H9 (cell line): ENCODE data around the gene MORN5. TPM values are rescaled to one million over a fixed set of nuclear protein-coding genes. Genes with fewer than 3 reads are reported as not detected.
A peak's percentile ranks its signal among the peaks of the same experiment; 100 is the strongest.

Experiments used
- DNase-seq: peaks from one replicate; pipeline ENCODE4 v3.0.0-alpha.2; 2017
- H2AFZ ChIP-seq: one replicate; pipeline ENCODE4 v1.6.1; 2013; ENCODE audit warnings: mild to moderate bottlenecking, low read length, control low read depth, moderate library complexity
- H2AK5ac ChIP-seq: 2 replicates; pipeline ENCODE4 v1.6.1; 2013; ENCODE audit warnings: low read length, control low read depth, mixed read lengths; ENCODE audit not compliant: insufficient read length
- H2BK120ac ChIP-seq: one replicate; pipeline ENCODE4 v1.6.1; 2013; ENCODE audit warnings: low read depth, mild to moderate bottlenecking, low read length, control low read depth, inconsistent platforms; ENCODE audit not compliant: poor library complexity, severe bottlenecking
- H2BK12ac ChIP-seq: 2 replicates; pipeline ENCODE4 v1.6.1; 2013; ENCODE audit warnings: low read length, control low read depth, mixed read lengths, low read depth; ENCODE audit not compliant: insufficient read length
- H2BK15ac ChIP-seq: 2 replicates; pipeline ENCODE4 v1.6.1; 2013; ENCODE audit warnings: low read depth, low read length, control low read depth
- H2BK20ac ChIP-seq: one replicate; pipeline ENCODE4 v1.6.1; 2013; ENCODE audit warnings: low read depth, mild to moderate bottlenecking, low read length, control low read depth, inconsistent platforms; ENCODE audit not compliant: poor library complexity, severe bottlenecking
- H2BK5ac ChIP-seq: 2 replicates; pipeline ENCODE4 v1.6.1; 2013; ENCODE audit warnings: low read length, control low read depth, mixed read lengths; ENCODE audit not compliant: insufficient read length
- H3K14ac ChIP-seq: 2 replicates; pipeline ENCODE4 v1.6.1; 2013; ENCODE audit warnings: low read length, control low read depth; ENCODE audit not compliant: insufficient read depth
- H3K18ac ChIP-seq: 2 replicates; pipeline ENCODE4 v1.6.1; 2013; ENCODE audit warnings: low read depth, mild to moderate bottlenecking, mixed read lengths, low read length, control low read depth; ENCODE audit not compliant: insufficient read length
- H3K23ac ChIP-seq: 2 replicates; pipeline ENCODE4 v1.6.1; 2013; ENCODE audit warnings: low read length, control low read depth, mixed read lengths, low read depth; ENCODE audit not compliant: insufficient read length
- H3K23me2 ChIP-seq: 2 replicates; pipeline ENCODE4 v1.6.1; 2013; ENCODE audit warnings: low read depth, mild to moderate bottlenecking, mixed read lengths, low read length, control low read depth; ENCODE audit not compliant: insufficient read length, poor library complexity, severe bottlenecking
- H3K27ac ChIP-seq: 2 replicates; pipeline ENCODE4 v1.5.1; 2013; ENCODE audit warnings: low read length, control low read depth, mixed read lengths, low read depth; ENCODE audit not compliant: insufficient read length
- H3K27me3 ChIP-seq: 2 replicates; pipeline ENCODE4 v1.6.1; 2013; ENCODE audit warnings: low read length, control low read depth, inconsistent platforms; ENCODE audit not compliant: insufficient read depth
- H3K4ac ChIP-seq: 2 replicates; pipeline ENCODE4 v1.6.1; 2013; ENCODE audit warnings: low read depth, mild to moderate bottlenecking, control low read depth, inconsistent platforms, low read length, moderate library complexity
- H3K4me1 ChIP-seq: 2 replicates; pipeline ENCODE4 v1.6.1; 2013; ENCODE audit warnings: low read length, control low read depth, inconsistent platforms; ENCODE audit not compliant: insufficient read depth
- H3K4me2 ChIP-seq: 2 replicates; pipeline ENCODE4 v1.6.1; 2013; ENCODE audit warnings: low read length, control low read depth, mixed read lengths; ENCODE audit not compliant: insufficient read length, insufficient read depth
- H3K56ac ChIP-seq: 2 replicates; pipeline ENCODE4 v1.6.1; 2013; ENCODE audit warnings: low read depth, mild to moderate bottlenecking, mixed read lengths, low read length, control low read depth; ENCODE audit not compliant: insufficient read length
- H3K79me1 ChIP-seq: 2 replicates; pipeline ENCODE4 v1.6.1; 2013; ENCODE audit warnings: low read depth, mild to moderate bottlenecking, moderate library complexity, low read length, control low read depth, inconsistent platforms; ENCODE audit not compliant: insufficient read depth, poor library complexity, severe bottlenecking
- H3K79me2 ChIP-seq: 2 replicates; pipeline ENCODE4 v1.6.1; 2013; ENCODE audit warnings: low read length, control low read depth, inconsistent platforms; ENCODE audit not compliant: insufficient read depth
- H3K9ac ChIP-seq: 2 replicates; pipeline ENCODE4 v1.6.1; 2013; ENCODE audit warnings: low read length, control low read depth, mixed read lengths; ENCODE audit not compliant: insufficient read length; ENCODE audit errors: extremely low read depth
- H3K9me3 ChIP-seq: one replicate; pipeline ENCODE4 v1.6.1; 2013; ENCODE audit warnings: low read depth, low read length, inconsistent platforms; ENCODE audit not compliant: control insufficient read depth
- H3T11ph ChIP-seq: one replicate; pipeline ENCODE4 v1.6.1; 2013; ENCODE audit warnings: mild to moderate bottlenecking, low read length, control low read depth, inconsistent platforms
- H4K20me1 ChIP-seq: one replicate; pipeline ENCODE4 v1.6.1; 2013; ENCODE audit not compliant: control insufficient read depth, insufficient read length, insufficient read depth
- H4K5ac ChIP-seq: 2 replicates; pipeline ENCODE4 v1.6.1; 2013; ENCODE audit warnings: low read depth, mild to moderate bottlenecking, mixed read lengths, low read length, control low read depth; ENCODE audit not compliant: insufficient read length
- H4K8ac ChIP-seq: replicated peaks from 2 replicates; pipeline ENCODE4 v1.6.1; 2013; ENCODE audit warnings: low read length, control low read depth, mixed read lengths, low read depth; ENCODE audit not compliant: insufficient read length
- H4K91ac ChIP-seq: 2 replicates; pipeline ENCODE4 v1.6.1; 2013; ENCODE audit warnings: low read depth, mild to moderate bottlenecking, moderate library complexity, mixed read lengths, low read length, control low read depth; ENCODE audit not compliant: insufficient read length
- H3K27ac Mint-ChIP-seq, 3 experiments: 2 replicates in 2 of 3; 3 replicates in 1 of 3; pipeline ENCODE4 v1.8.0; 2020 to 2021; ENCODE audit warnings: mixed read lengths in 3 of 3, mild to moderate bottlenecking in 1 of 3, moderate library complexity in 1 of 3
- H3K27me3 Mint-ChIP-seq: 2 replicates; pipeline ENCODE4 v1.8.0; 2021; ENCODE audit warnings: low read depth, mild to moderate bottlenecking, moderate library complexity, mixed read lengths
- H3K36me3 Mint-ChIP-seq, 3 experiments: 2 replicates in 2 of 3; 3 replicates in 1 of 3; pipeline ENCODE4 v1.8.0; 2020 to 2021; ENCODE audit warnings: low read depth in 3 of 3, mixed read lengths in 3 of 3; ENCODE audit not compliant: insufficient read depth in 1 of 3
- H3K4me1 Mint-ChIP-seq, 2 experiments: 2 replicates each; pipeline ENCODE4 v1.8.0; 2020; ENCODE audit warnings: mixed read lengths in 2 of 2
- H3K4me3 Mint-ChIP-seq, 2 experiments: 2 replicates in 1 of 2; 3 replicates in 1 of 2; pipeline ENCODE4 v1.8.0; 2020 to 2021; ENCODE audit warnings: mild to moderate bottlenecking in 2 of 2, mixed read lengths in 2 of 2, moderate library complexity in 1 of 2
- H3K9me3 Mint-ChIP-seq, 2 experiments: 2 replicates in 1 of 2; 3 replicates in 1 of 2; pipeline ENCODE4 v1.8.0; 2020; ENCODE audit warnings: mild to moderate bottlenecking in 2 of 2, mixed read lengths in 2 of 2, moderate library complexity in 1 of 2
- WGBS: extraction: QIAGEN DNeasy Blood & Tissue Kit; methylation state at CpG from one replicate; pipeline ENCODE4 v1.1.7; 2013; ENCODE audit warnings: missing lambda C conversion rate, low lambda C conversion rate, mixed read lengths; ENCODE audit not compliant: insufficient read length; ENCODE audit errors: extremely low coverage; 5-methylcytosine and 5-hydroxymethylcytosine counted together
- total RNA-seq: library from RNA; stranded (reverse); gene quantifications from 2 replicates; pipeline ENCODE4 v1.2.1, GENCODE V29; 2021
- TF ChIP-seq, protein P1 (sequence below): fragments of 200-600 bp; sonication (generic); conservative IDR thresholded peaks from 3 replicates; pipeline ENCODE4 v1.8.0; 2021; ENCODE audit warnings: antibody characterized with exemption, mild to moderate bottlenecking

MORN5 gene
- total RNA-seq, 1 experiment from 2014 or later, result not detected

DNA sequence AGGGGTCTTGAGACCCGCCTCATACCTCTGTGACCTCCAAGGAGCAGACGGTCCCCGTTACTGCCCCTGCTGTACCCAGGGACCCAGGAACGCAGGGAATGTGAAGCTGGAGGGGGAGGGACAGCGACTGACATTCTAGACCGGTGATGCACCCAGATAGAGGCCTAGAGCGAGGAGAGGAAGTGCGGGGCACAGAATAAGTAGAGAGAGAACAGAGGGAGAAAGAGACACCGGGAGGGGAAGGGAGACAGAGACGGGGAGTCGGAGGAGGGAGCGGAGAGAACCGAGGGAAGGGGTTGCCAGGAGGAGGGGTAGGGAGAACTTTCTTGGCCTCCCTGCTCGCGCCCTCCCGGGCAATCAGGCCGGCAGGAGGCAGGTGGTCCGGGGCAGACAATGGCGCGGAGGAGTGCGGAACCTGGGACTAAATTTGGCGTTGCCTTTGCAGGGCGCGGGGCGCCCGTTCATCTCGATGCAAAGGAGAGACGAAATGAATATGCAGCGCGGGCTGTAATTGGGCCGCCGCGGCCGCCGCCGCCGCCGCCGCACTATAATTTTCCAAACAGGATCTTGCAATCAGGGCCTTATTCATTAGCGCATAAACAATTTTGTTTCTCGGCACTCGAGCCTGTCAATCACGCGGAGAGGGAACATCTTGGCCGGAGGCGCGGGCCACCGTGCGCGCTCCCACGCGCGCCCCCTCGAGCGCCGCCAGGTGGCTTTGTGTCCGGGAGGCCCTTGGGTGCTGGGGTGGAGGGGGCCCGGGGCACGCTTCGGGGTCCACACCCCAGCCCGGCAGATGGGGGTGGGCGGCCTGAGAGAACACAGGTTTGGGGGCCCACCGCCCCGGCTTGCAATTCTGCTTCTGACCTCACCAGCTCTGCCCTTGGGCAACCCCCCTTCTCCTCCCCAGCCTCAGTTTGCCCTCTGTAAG, 33.1 kb upstream of the MORN5 start:
- H3K18ac ChIP-seq, result peak overlapping the region; percentile 15
- H3T11ph ChIP-seq, result no peak overlapping the region
- peaks cover 9% of the 10 kb centered on the region for H3K23me2 ChIP-seq
- H2BK12ac ChIP-seq, result no peak overlapping the region
- no peaks in the 10 kb centered on the region for H3K79me1 ChIP-seq
- no peak overlapping the region for H3K9ac ChIP-seq
- TF ChIP-seq, protein P1, sequence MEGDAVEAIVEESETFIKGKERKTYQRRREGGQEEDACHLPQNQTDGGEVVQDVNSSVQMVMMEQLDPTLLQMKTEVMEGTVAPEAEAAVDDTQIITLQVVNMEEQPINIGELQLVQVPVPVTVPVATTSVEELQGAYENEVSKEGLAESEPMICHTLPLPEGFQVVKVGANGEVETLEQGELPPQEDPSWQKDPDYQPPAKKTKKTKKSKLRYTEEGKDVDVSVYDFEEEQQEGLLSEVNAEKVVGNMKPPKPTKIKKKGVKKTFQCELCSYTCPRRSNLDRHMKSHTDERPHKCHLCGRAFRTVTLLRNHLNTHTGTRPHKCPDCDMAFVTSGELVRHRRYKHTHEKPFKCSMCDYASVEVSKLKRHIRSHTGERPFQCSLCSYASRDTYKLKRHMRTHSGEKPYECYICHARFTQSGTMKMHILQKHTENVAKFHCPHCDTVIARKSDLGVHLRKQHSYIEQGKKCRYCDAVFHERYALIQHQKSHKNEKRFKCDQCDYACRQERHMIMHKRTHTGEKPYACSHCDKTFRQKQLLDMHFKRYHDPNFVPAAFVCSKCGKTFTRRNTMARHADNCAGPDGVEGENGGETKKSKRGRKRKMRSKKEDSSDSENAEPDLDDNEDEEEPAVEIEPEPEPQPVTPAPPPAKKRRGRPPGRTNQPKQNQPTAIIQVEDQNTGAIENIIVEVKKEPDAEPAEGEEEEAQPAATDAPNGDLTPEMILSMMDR, result peak; percentile 29; the same call in 1 of the 3 replicates
- peaks cover 2% of the 10 kb centered on the region; the same call in 1 of the 2 replicates for H3K4me1 ChIP-seq
- H4K5ac ChIP-seq, result no peak overlapping the region
- peak overlapping the region; percentile 66 for H3K4me2 ChIP-seq
- no peak overlapping the region for H2AFZ ChIP-seq
- Mint-ChIP-seq H3K27ac (no peak overlapping the region), H3K27me3 (peaks cover 53% of the 10 kb centered on the region), H3K4me3 (peak overlapping the region; percentile 67 to 84), H3K4me1 (peaks cover 28 to 33% of the 10 kb centered on the region in 2 experiments), H3K36me3 (no peaks in the 10 kb centered on the region), H3K9me3 (no peaks in the 10 kb centered on the region)
- H3K4ac ChIP-seq, result no peak overlapping the region
- peak; percentile 71 for DNase-seq
- no peak overlapping the region for H2BK120ac ChIP-seq
- H3K79me2 ChIP-seq, result no peaks in the 10 kb centered on the region
- H4K20me1 ChIP-seq, result no peaks in the 10 kb centered on the region
- peaks cover 3% of the 10 kb centered on the region; the same call in 1 of the 2 replicates for H3K27me3 ChIP-seq
- H3K9me3 ChIP-seq, result no peaks in the 10 kb centered on the region
- H3K27ac ChIP-seq, result no peak overlapping the region
- no peak overlapping the region for H4K8ac ChIP-seq
- no peak overlapping the region for H2BK15ac ChIP-seq
- no peak overlapping the region for H2BK20ac ChIP-seq
- H2AK5ac ChIP-seq, result no peak overlapping the region
- H2BK5ac ChIP-seq, result no peak overlapping the region
- no CpG with 5 or more reads among the region's 64 CpGs for WGBS
- no peak overlapping the region for H3K23ac ChIP-seq
- H4K91ac ChIP-seq, result no peak overlapping the region
- no peak overlapping the region for H3K56ac ChIP-seq
- no peak overlapping the region for H3K14ac ChIP-seq
